B cell (primary cell): ENCODE measurements around the gene LIN9. TPM values are rescaled to one million over a fixed set of nuclear protein-coding genes. Genes with fewer than 3 reads are reported as not detected.

Experiments used
- ATAC-seq: fragments of 200-7000 bp; cut with Tn5 transposase; one replicate; pipeline ENCODE4 v1.10.0; 2021; ENCODE audit warnings: low read depth, mild to moderate bottlenecking, moderate number of reproducible peaks, moderate library complexity
- CTCF ChIA-PET: fragments of 350-600 bp; sonication (Branson Sonifier 250); formaldehyde crosslinking; loops from one replicate; lab custom pipeline; 2021; ENCODE audit warnings: antibody characterized with exemption, inconsistent platforms; lab: Charles Lee
- POLR2A ChIA-PET: fragments of 350-600 bp; sonication (Branson Sonifier 250); formaldehyde crosslinking; loops from one replicate; lab custom pipeline; 2021; ENCODE audit warnings: antibody characterized with exemption; lab: Charles Lee
- DNase-seq: peaks from one replicate; pipeline ENCODE4 v3.0.0; 2013
- H2AFZ ChIP-seq: 2 replicates; pipeline ENCODE4 v1.6.1; 2012; ENCODE audit warnings: mild to moderate bottlenecking, low read depth, low read length; ENCODE audit not compliant: insufficient read depth, poor library complexity, severe bottlenecking
- H3K27ac ChIP-seq, 2 donors: 1 replicate in 1 of 2; 2 replicates in 1 of 2; pipeline ENCODE4 v1.5.1; 2012 to 2013; ENCODE audit warnings: low read length in 2 of 2, mild to moderate bottlenecking in 2 of 2, moderate library complexity in 1 of 2
- H3K27me3 ChIP-seq, 4 experiments: fragments of 200-600 bp in 1 of 4; sonication (generic) in 1 of 4; replicated peaks in 1 of 4; 1 replicate in 2 of 4; 2 replicates in 2 of 4; pipeline versions ENCODE4 v1.6.1 to v1.7.0; 2013 to 2016; ENCODE audit warnings: low read length in 3 of 4, mild to moderate bottlenecking in 2 of 4, mixed read lengths in 1 of 4, moderate library complexity in 1 of 4; ENCODE audit not compliant: insufficient read depth in 4 of 4, control insufficient read depth in 3 of 4; ENCODE audit errors: control extremely low read depth in 1 of 4
- H3K36me3 ChIP-seq, 2 experiments: replicated peaks in 1 of 2; 1 replicate in 1 of 2; 2 replicates in 1 of 2; pipeline versions ENCODE4 v1.6.1 to v1.7.1; 2013; ENCODE audit warnings: low read length in 1 of 2; ENCODE audit not compliant: insufficient read depth in 2 of 2, control insufficient read depth in 1 of 2; ENCODE audit errors: control extremely low read depth in 1 of 2, extremely low read depth in 1 of 2
- H3K4me1 ChIP-seq, 2 donors: fragments of 200-600 bp in 1 of 2; sonication (generic) in 1 of 2; 1 replicate in 1 of 2; 2 replicates in 1 of 2; pipeline versions ENCODE4 v1.5.1 to v1.6.1; 2013 to 2017; ENCODE audit warnings: low read length in 2 of 2; ENCODE audit not compliant: control insufficient read depth in 2 of 2, insufficient read depth in 2 of 2
- H3K4me2 ChIP-seq: replicated peaks from 2 replicates; pipeline ENCODE3; 2012; ENCODE audit warnings: mild to moderate bottlenecking, low read depth, low read length; ENCODE audit not compliant: poor library complexity, severe bottlenecking
- H3K4me3 ChIP-seq, 5 experiments: fragments of 200-600 bp in 1 of 5; sonication (generic) in 1 of 5; 1 replicate in 3 of 5; 2 replicates in 2 of 5; pipeline versions ENCODE4 v1.5.1 to v1.7.0; 2011 to 2016; ENCODE audit warnings: low read length in 4 of 5, mild to moderate bottlenecking in 4 of 5, low read depth in 2 of 5, control low read depth in 1 of 5, moderate library complexity in 1 of 5; ENCODE audit not compliant: insufficient read depth in 1 of 5; ENCODE audit errors: control extremely low read depth in 1 of 5, extremely low read depth in 1 of 5
- H3K79me2 ChIP-seq: fragments of 200-600 bp; sonication (generic); one replicate; pipeline ENCODE4 v1.6.0; 2016; ENCODE audit warnings: low read length; ENCODE audit not compliant: control insufficient read depth, insufficient read depth
- H3K9ac ChIP-seq: fragments of 200-600 bp; sonication (generic); 2 replicates; pipeline ENCODE4 v1.6.1; 2017; ENCODE audit warnings: mild to moderate bottlenecking, low read length, moderate library complexity
- H3K9me3 ChIP-seq, 3 donors: one replicate each; pipeline versions ENCODE4 v1.6.1 to v1.7.1; 2013; ENCODE audit warnings: low read length in 2 of 3; ENCODE audit not compliant: control insufficient read depth in 2 of 3, insufficient read depth in 1 of 3; ENCODE audit errors: control extremely low read depth in 1 of 3
- H4K20me1 ChIP-seq: 2 replicates; pipeline ENCODE4 v1.6.0; 2012; ENCODE audit warnings: mild to moderate bottlenecking, low read length; ENCODE audit not compliant: insufficient read depth, control insufficient read depth, poor library complexity, severe bottlenecking
- H3K27ac Mint-ChIP-seq: one replicate; pipeline ENCODE4 v1.8.0; 2021; ENCODE audit warnings: mixed read lengths
- H3K27me3 Mint-ChIP-seq: one replicate; pipeline ENCODE4 v1.8.0; 2021; ENCODE audit warnings: mixed read lengths
- H3K4me1 Mint-ChIP-seq: one replicate; pipeline ENCODE4 v1.8.0; 2021; ENCODE audit warnings: mixed read lengths
- H3K4me3 Mint-ChIP-seq: one replicate; pipeline ENCODE4 v1.8.0; 2021; ENCODE audit warnings: mixed read lengths
- H3K9me3 Mint-ChIP-seq: one replicate; pipeline ENCODE4 v1.8.0; 2022; ENCODE audit warnings: mixed read lengths; ENCODE audit not compliant: insufficient read depth
- EZH2 ChIP-seq: IDR thresholded peaks from 2 replicates; pipeline ENCODE4 v1.6.1; 2012; ENCODE audit warnings: borderline replicate concordance, low read depth, mild to moderate bottlenecking, moderate library complexity, low read length; ENCODE audit not compliant: insufficient read depth, poor library complexity, severe bottlenecking
- WGBS: methylation state at CpG from one replicate; pipeline ENCODE4 v1.1.5; 2013; ENCODE audit warnings: missing lambda C conversion rate; ENCODE audit not compliant: insufficient coverage; 5-methylcytosine and 5-hydroxymethylcytosine counted together
- intact Hi-C: fragments of 100-400 bp; cut with micrococcal nuclease; formaldehyde crosslinking; loops from one replicate; pipeline ENCODE4 v1.10.0; 2022
- polyA plus RNA-seq: library from polyadenylated mRNA; depleted of rRNA; stranded (reverse); fragments of >200 nt; gene quantifications from 2 replicates; pipeline ENCODE4 v1.2.3, GENCODE V29; 2012
- total RNA-seq, 2 donors: library from RNA; stranded (reverse); fragments of 120-200 nt in 1 of 2; gene quantifications; 1 replicate in 1 of 2; 2 replicates in 1 of 2; pipeline versions ENCODE4 v1.2.3 to v1.2.4, GENCODE V29; 2013 to 2022
- TF ChIP-seq, protein P1 (sequence below): fragments of 200-600 bp; IDR thresholded peaks from one replicate; pipeline ENCODE4 v1.8.0; 2022; ENCODE audit warnings: antibody characterized with exemption, mild to moderate bottlenecking

LIN9 gene
- total and polyA plus RNA-seq, 2 donors (not counting 1 experiment from before 2014, with no cell fraction given), result 1.7 to 6.7 TPM

DNA sequence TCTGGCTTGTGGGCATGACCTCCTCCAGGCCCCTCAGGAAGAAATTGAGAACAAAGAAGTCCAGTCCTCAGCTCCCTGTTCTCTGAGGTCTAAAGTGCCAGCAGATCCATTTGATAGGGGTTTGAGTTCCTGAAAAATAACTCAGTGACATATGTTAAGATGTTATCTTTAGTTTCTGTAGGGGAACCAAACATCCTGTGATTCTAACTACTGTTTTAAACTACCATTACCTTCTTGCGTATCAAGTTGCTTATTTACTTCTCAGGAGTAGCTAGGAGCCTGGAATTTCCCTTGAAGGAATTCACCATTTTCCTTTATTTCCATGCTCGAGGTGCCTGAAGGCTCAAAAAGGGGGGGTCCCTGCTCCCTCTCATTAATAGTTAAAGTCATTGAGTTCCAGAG lies 18.8 kb upstream of the LIN9 start:
- WGBS, result 100% methylated on average over 1 of the region's 2 CpGs
- no peak overlapping the region for H3K4me2 ChIP-seq
- no peak for TF ChIP-seq EZH2
- TF ChIP-seq, protein P1, sequence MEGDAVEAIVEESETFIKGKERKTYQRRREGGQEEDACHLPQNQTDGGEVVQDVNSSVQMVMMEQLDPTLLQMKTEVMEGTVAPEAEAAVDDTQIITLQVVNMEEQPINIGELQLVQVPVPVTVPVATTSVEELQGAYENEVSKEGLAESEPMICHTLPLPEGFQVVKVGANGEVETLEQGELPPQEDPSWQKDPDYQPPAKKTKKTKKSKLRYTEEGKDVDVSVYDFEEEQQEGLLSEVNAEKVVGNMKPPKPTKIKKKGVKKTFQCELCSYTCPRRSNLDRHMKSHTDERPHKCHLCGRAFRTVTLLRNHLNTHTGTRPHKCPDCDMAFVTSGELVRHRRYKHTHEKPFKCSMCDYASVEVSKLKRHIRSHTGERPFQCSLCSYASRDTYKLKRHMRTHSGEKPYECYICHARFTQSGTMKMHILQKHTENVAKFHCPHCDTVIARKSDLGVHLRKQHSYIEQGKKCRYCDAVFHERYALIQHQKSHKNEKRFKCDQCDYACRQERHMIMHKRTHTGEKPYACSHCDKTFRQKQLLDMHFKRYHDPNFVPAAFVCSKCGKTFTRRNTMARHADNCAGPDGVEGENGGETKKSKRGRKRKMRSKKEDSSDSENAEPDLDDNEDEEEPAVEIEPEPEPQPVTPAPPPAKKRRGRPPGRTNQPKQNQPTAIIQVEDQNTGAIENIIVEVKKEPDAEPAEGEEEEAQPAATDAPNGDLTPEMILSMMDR, result no peak
- H3K27me3 ChIP-seq, result peaks cover 0 to 3% (median 0%) of the 10 kb centered on the region in 4 experiments
- H3K36me3 ChIP-seq, result no peaks in the 10 kb centered on the region
- intact Hi-C loops, result no loop called here
- no peak overlapping the region for H3K9ac ChIP-seq
- no peaks in the 10 kb centered on the region for H4K20me1 ChIP-seq
- CTCF ChIA-PET, result no interaction called here
- no peak overlapping the region for H2AFZ ChIP-seq
- no peaks in the 10 kb centered on the region for H3K9me3 ChIP-seq
- H3K27ac Mint-ChIP-seq, result no peak overlapping the region
- no peaks in the 10 kb centered on the region for H3K9me3 Mint-ChIP-seq
- H3K27me3 Mint-ChIP-seq, result no peaks in the 10 kb centered on the region
- no peaks in the 10 kb centered on the region for H3K79me2 ChIP-seq
- H3K4me3 ChIP-seq, result no peak overlapping the region
- no peak overlapping the region for H3K4me3 Mint-ChIP-seq
- H3K27ac ChIP-seq, result no peak overlapping the region
- POLR2A ChIA-PET, result no interaction called here
- no peaks in the 10 kb centered on the region for H3K4me1 Mint-ChIP-seq
- DNase-seq (no peak), ATAC-seq (no peak)
- peaks cover 0 to under 1% of the 10 kb centered on the region in 2 donors for H3K4me1 ChIP-seq

DNA sequence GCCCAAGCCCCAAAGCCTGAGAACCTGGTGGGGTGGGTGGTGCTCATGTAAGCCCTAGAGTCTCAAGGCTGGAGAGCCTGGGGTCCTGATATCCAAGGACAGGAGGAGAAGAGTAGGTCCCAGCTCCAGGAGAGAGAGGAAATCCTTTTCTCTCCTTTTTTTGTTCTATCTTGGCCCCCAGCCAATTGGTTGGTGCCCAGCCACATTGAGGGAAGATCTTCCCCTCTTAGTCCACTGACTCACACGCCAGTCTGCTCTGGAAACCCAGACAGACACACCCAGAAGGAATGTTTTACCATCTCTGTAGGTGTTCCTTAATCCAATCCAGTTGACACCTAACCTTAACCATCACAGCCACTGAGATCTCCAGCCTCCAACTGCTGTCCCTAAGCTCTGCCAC lies 16.2 kb upstream of the LIN9 start:
- H3K27me3 Mint-ChIP-seq, result peaks cover 9% of the 10 kb centered on the region
- H2AFZ ChIP-seq, result no peak overlapping the region
- H3K36me3 ChIP-seq, result no peaks in the 10 kb centered on the region
- DNase-seq (no peak), ATAC-seq (no peak)
- no peaks in the 10 kb centered on the region for H3K9me3 ChIP-seq
- H4K20me1 ChIP-seq, result no peaks in the 10 kb centered on the region
- no peak overlapping the region for H3K9ac ChIP-seq
- no peak overlapping the region for H3K4me3 ChIP-seq
- no peak overlapping the region for H3K27ac ChIP-seq
- TF ChIP-seq EZH2, result no peak
- TF ChIP-seq, protein P1, result no peak
- no peak overlapping the region for H3K27ac Mint-ChIP-seq
- no peaks in the 10 kb centered on the region for H3K4me1 ChIP-seq
- WGBS, result 83% methylated on average over 1 of the region's 1 CpG
- no peak overlapping the region for H3K4me3 Mint-ChIP-seq
- intact Hi-C loops, result no loop called here
- no peaks in the 10 kb centered on the region for H3K9me3 Mint-ChIP-seq
- no peaks in the 10 kb centered on the region for H3K79me2 ChIP-seq
- H3K27me3 ChIP-seq, result peaks cover 0 to 3% (median 0%) of the 10 kb centered on the region in 4 experiments
- H3K4me2 ChIP-seq, result no peak overlapping the region
- POLR2A ChIA-PET, result interaction anchor here (0.8 kb wide), 1 partner anchor 198 kb away, joined by 6 read pairs; no protein-coding TSS in a partner anchor
- CTCF ChIA-PET, result interaction anchor here (0.5 kb wide), 1 partner anchor 142 kb away, joined by 3 read pairs; no protein-coding TSS in a partner anchor
- no peaks in the 10 kb centered on the region for H3K4me1 Mint-ChIP-seq
